Endothelial cell (in vitro differentiated cells): ENCODE measurements around the gene MLYCD. TPM values are rescaled to one million over a fixed set of nuclear protein-coding genes. Genes with fewer than 3 reads are reported as not detected.

ENCODE experiments used
- DNase-seq: peaks from one replicate; pipeline ENCODE4 v3.0.0; 2021; ENCODE audit warnings: low spot score
- H3K27ac Mint-ChIP-seq: one replicate; pipeline ENCODE4 v1.8.0; 2021; ENCODE audit warnings: mixed read lengths, inconsistent platforms; ENCODE audit not compliant: unreplicated experiment
- H3K27me3 Mint-ChIP-seq: one replicate; pipeline ENCODE4 v1.8.0; 2021; ENCODE audit warnings: mild to moderate bottlenecking, moderate library complexity, mixed read lengths, inconsistent platforms; ENCODE audit not compliant: unreplicated experiment
- H3K36me3 Mint-ChIP-seq: one replicate; pipeline ENCODE4 v1.8.0; 2021; ENCODE audit warnings: mild to moderate bottlenecking, low read depth, mixed read lengths, inconsistent platforms; ENCODE audit not compliant: unreplicated experiment
- H3K4me1 Mint-ChIP-seq: one replicate; pipeline ENCODE4 v1.8.0; 2021; ENCODE audit warnings: mild to moderate bottlenecking, mixed read lengths, inconsistent platforms; ENCODE audit not compliant: unreplicated experiment
- H3K4me3 Mint-ChIP-seq: one replicate; pipeline ENCODE4 v1.8.0; 2021; ENCODE audit warnings: mild to moderate bottlenecking, mixed read lengths, inconsistent platforms; ENCODE audit not compliant: unreplicated experiment
- H3K9me3 Mint-ChIP-seq: one replicate; pipeline ENCODE4 v1.8.0; 2021; ENCODE audit warnings: mixed read lengths, inconsistent platforms; ENCODE audit not compliant: unreplicated experiment
- total RNA-seq: library from RNA; stranded (reverse); fragmentation: NEBNext Ultra II Directional; extraction: Animal tissue kit (Norgen Biotek cat#: 25700); gene quantifications from one replicate; pipeline ENCODE4 v1.2.1, GENCODE V29; 2021; ENCODE audit not compliant: unreplicated experiment
- TF ChIP-seq, protein P1 (sequence below): fragments of 200-600 bp; sonication (generic); IDR thresholded peaks from one replicate; pipeline ENCODE4 v1.5.0; 2021; ENCODE audit warnings: antibody characterized with exemption; ENCODE audit not compliant: unreplicated experiment

The MLYCD gene
- total RNA-seq, 1 donor from 2014 or later = 3.0 TPM

GRCh38 chr16:83908798-83909197 lies 9.9 kb downstream of the MLYCD start:
- Mint-ChIP-seq H3K4me1 (peaks cover 5% of the 10 kb centered on the region), H3K27me3 (peaks cover 8% of the 10 kb centered on the region), H3K27ac (no peak overlapping the region), H3K4me3 (no peak overlapping the region), H3K9me3 (no peaks in the 10 kb centered on the region), H3K36me3 (no peaks in the 10 kb centered on the region)
- no peak for DNase-seq
- TF ChIP-seq, protein P1, sequence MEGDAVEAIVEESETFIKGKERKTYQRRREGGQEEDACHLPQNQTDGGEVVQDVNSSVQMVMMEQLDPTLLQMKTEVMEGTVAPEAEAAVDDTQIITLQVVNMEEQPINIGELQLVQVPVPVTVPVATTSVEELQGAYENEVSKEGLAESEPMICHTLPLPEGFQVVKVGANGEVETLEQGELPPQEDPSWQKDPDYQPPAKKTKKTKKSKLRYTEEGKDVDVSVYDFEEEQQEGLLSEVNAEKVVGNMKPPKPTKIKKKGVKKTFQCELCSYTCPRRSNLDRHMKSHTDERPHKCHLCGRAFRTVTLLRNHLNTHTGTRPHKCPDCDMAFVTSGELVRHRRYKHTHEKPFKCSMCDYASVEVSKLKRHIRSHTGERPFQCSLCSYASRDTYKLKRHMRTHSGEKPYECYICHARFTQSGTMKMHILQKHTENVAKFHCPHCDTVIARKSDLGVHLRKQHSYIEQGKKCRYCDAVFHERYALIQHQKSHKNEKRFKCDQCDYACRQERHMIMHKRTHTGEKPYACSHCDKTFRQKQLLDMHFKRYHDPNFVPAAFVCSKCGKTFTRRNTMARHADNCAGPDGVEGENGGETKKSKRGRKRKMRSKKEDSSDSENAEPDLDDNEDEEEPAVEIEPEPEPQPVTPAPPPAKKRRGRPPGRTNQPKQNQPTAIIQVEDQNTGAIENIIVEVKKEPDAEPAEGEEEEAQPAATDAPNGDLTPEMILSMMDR = no peak

DNA sequence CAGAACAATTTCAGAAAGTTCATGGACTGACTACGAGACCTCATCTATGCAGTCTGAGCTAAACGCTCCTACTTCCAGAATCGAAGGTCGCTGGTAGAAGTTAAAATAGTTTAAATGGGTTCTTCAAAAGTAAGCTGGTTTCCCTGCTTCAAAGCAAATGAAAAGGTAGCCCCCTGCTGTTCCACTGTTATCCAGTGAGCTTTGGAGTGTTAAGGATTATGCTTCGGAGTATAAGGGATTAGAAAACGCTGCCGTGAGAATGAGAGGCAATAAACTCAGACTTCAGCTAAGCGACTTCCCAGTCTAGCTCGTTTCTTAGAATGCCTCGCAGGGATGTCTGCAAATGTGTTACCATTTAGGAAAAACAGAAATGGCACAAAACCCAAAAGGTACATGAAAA lies 12.4 kb downstream of the MLYCD start:
- Mint-ChIP-seq H3K9me3 (no peaks in the 10 kb centered on the region), H3K36me3 (peaks cover 7% of the 10 kb centered on the region), H3K4me3 (no peak overlapping the region), H3K4me1 (peaks cover 5% of the 10 kb centered on the region), H3K27ac (no peak overlapping the region), H3K27me3 (peaks cover 12% of the 10 kb centered on the region)
- no peak for DNase-seq
- TF ChIP-seq, protein P1 = no peak

DNA sequence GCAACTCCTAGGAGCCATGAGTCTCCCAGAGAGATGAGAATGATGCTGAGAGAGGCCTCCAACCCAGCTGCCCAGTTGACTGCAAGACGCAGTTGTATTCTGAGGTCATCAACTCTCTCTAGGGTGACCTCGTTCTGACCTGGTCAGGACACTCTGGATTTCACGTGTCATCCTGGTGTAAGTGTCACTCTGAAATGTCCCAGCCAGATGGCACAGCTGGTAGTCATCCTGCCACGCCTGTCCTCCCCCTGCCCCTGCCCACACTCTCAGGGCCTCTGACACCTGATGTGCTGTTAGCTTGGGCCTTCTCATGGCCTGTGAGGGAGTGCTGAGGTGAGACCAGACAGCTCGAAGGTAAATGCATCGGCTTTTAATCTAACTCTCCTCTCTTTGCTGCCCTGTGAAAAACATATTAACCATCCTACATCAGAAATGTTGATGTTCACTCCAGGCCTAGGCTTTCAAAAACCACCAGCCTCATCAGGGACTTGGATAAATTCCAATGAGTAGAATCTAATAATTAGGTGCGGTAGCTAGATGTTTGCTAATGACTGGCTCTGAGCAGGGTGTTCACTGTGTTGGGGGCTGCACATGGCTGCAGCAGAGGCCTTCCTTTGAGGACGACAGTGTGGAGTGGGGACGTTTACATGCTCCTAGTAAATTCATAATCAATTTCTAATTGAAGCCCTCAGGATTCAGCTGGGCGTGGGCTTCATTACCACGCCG lies 13.8 kb downstream of the MLYCD start:
- Mint-ChIP-seq H3K4me1 (peaks cover 5% of the 10 kb centered on the region), H3K27ac (no peak overlapping the region), H3K9me3 (no peaks in the 10 kb centered on the region), H3K36me3 (peaks cover 15% of the 10 kb centered on the region), H3K4me3 (no peak overlapping the region), H3K27me3 (peaks cover 12% of the 10 kb centered on the region)
- DNase-seq = no peak
- TF ChIP-seq, protein P1 = no peak

DNA sequence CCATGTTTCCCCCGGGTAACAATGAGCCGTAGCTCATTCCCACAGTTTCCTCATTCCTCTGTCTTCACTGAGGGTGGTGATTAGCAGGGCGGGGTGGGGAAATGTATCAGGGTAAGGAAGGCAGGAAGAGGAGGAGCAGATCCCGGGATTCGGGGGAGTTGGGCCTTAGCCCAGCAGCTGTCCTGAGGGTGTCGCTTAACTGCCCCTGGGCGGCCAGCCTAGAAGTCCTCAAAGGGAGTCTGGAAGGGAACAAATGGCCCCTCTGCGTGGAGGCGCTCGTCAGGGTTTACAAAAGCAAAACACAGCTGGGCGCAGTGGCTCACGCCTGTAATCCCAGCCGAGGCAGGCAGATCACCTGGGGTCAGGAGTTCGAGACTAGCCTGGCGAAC lies 14.3 kb downstream of the MLYCD start:
- Mint-ChIP-seq H3K4me3 (no peak overlapping the region), H3K4me1 (peaks cover 5% of the 10 kb centered on the region), H3K9me3 (no peaks in the 10 kb centered on the region), H3K27ac (no peak overlapping the region), H3K27me3 (peaks cover 16% of the 10 kb centered on the region), H3K36me3 (peaks cover 21% of the 10 kb centered on the region)
- DNase-seq = no peak
- TF ChIP-seq, protein P1 = no peak

DNA sequence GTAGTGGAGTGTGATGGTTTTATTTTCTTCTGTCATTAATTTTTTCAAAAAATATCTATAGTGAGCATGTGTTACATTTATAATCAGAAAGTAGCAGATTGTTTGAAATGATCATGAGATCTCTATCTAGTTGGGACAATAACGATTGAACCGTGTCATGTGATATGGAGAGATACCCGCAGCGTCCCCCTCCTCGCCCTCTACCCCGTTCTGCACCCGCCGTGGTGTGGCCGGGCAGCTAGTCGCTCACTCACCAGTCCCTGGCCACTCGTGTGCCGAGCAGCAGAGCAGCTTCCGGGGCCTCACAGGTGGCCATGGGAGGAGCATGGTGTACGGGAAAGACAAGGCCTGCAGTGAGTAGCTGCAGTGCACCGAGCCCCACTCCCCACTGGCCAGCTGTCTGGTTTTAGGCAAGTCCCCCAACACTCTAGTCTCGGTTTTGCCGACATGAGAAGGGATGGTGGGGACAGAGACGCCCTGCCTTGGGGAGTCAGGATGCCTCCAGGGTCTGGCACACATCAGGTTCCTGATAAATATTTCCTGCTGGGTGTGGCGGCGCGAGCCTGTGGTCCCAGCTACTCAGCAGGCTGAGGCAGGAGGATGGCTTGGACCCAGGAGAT lies 15.3 kb downstream of the MLYCD start:
- Mint-ChIP-seq H3K27ac (no peak overlapping the region), H3K4me1 (peaks cover 5% of the 10 kb centered on the region), H3K36me3 (peaks cover 30% of the 10 kb centered on the region), H3K27me3 (peaks cover 21% of the 10 kb centered on the region), H3K4me3 (no peak overlapping the region), H3K9me3 (no peaks in the 10 kb centered on the region)
- TF ChIP-seq, protein P1 = no peak
- DNase-seq = no peak
